BLaER1 (cell line): ENCODE data around the gene SPON1.
"Not testable (repeated sequence)": the region's sequence is repeated elsewhere in the genome, so short reads cannot be mapped to it uniquely, and the experiment has no call there.

Source experiments
- H3K27ac ChIP-seq: shearing (Covaris generic); formaldehyde crosslinking; 2 replicates; pipeline ENCODE4 v1.8.1; 2022
- H3K27me3 ChIP-seq: shearing (Covaris generic); formaldehyde crosslinking; 2 replicates; pipeline ENCODE4 v1.8.1; 2022
- H3K36me3 ChIP-seq: shearing (Covaris generic); formaldehyde crosslinking; 2 replicates; pipeline ENCODE4 v1.8.1; 2022
- H3K4me1 ChIP-seq: shearing (Covaris generic); formaldehyde crosslinking; 2 replicates; pipeline ENCODE4 v1.8.1; 2022
- H3K4me2 ChIP-seq: shearing (Covaris generic); formaldehyde crosslinking; 2 replicates; pipeline ENCODE4 v1.8.1; 2022
- H3K4me3 ChIP-seq: shearing (Covaris generic); formaldehyde crosslinking; 2 replicates; pipeline ENCODE4 v1.8.1; 2022
- H3K9ac ChIP-seq: shearing (Covaris generic); formaldehyde crosslinking; 2 replicates; pipeline ENCODE4 v1.8.1; 2022
- H3K9me3 ChIP-seq: shearing (Covaris generic); formaldehyde crosslinking; 2 replicates; pipeline ENCODE4 v1.8.1; 2022
- H4K20me1 ChIP-seq: shearing (Covaris generic); formaldehyde crosslinking; 2 replicates; pipeline ENCODE4 v1.8.1; 2022
- Cebpa-rat ChIP-seq: shearing (Covaris generic); IDR thresholded peaks from 2 replicates; pipeline ENCODE4 v1.8.1; 2022

Gene SPON1

DNA sequence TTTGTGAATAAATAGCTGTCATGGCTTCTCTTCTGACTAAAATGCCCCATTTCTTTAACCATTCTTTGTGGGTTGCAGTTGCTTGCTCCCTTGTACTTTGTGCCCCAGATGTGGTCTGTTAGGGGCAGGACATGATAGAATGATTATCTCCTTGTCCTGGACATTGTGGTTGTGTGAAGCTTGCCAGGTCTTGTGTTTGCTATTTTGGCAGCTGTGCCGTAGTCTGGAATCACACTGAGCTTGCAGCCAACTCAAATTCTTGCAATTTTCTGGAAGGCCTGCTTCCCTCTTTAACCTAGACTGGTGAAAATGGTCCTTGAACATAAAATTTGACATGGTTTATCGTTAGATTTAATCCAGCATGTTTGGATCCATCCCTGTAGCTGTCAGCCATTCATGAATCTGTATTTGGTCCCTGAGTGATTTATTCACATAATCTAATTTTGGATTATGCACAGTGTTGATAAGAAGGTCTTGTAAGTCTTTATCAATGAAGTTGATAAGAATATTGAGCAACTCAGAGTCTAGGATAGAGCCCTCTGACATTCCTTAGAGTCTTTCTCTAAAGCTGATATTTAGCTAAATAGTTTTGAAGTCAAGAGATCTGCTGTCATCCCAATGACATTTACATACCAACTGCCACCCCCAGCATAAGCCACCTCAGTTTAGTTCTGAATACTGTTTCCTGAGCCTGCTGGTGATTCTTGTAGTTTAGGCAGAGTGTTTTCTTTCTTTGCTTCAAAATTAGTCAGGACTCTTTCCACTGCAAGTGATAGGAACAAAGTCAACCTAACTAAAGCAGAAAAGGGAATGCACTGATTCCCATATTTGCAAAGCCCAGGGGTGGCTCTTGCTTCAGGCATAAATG, 9.8 kb downstream of the SPON1 start:
- H3K4me1 ChIP-seq, result no peaks in the 10 kb centered on the region
- H3K9me3 ChIP-seq, result no peaks in the 10 kb centered on the region
- H3K9ac ChIP-seq, result no peak overlapping the region
- H3K4me3 ChIP-seq, result no peak overlapping the region
- H4K20me1 ChIP-seq, result no peaks in the 10 kb centered on the region
- no peak for TF ChIP-seq Cebpa-rat
- H3K36me3 ChIP-seq, result no peaks in the 10 kb centered on the region
- no peak overlapping the region for H3K4me2 ChIP-seq
- no peak overlapping the region for H3K27ac ChIP-seq
- H3K27me3 ChIP-seq, result no peaks in the 10 kb centered on the region

GRCh38 chr11:13972944-13973343, 10.4 kb downstream of the SPON1 start:
- Histone ChIP-seq H4K20me1 (no peaks in the 10 kb centered on the region), H3K4me1 (no peaks in the 10 kb centered on the region)

GRCh38 chr11:13974631-13975030, 12.1 kb downstream of the SPON1 start:
- Histone ChIP-seq H3K4me1 (no peaks in the 10 kb centered on the region), H4K20me1 (no peaks in the 10 kb centered on the region), H3K36me3 (no peaks in the 10 kb centered on the region), H3K4me2 (no peak overlapping the region), H3K27ac (no peak overlapping the region), H3K27me3 (no peaks in the 10 kb centered on the region), H3K9me3 (no peaks in the 10 kb centered on the region), H3K4me3 (no peak overlapping the region), H3K9ac (no peak overlapping the region)
- TF ChIP-seq Cebpa-rat, result no peak

More at GRCh38 chr11:13972944-13973343, 10.4 kb downstream of the SPON1 start:
- no peak overlapping the region for H3K27ac ChIP-seq
- H3K4me3 ChIP-seq, result no peak overlapping the region
- H3K9me3 ChIP-seq, result no peaks in the 10 kb centered on the region
- no peak overlapping the region for H3K4me2 ChIP-seq
- H3K36me3 ChIP-seq, result no peaks in the 10 kb centered on the region
- no peak overlapping the region for H3K9ac ChIP-seq
- H3K27me3 ChIP-seq, result no peaks in the 10 kb centered on the region
- TF ChIP-seq Cebpa-rat, result no peak

DNA sequence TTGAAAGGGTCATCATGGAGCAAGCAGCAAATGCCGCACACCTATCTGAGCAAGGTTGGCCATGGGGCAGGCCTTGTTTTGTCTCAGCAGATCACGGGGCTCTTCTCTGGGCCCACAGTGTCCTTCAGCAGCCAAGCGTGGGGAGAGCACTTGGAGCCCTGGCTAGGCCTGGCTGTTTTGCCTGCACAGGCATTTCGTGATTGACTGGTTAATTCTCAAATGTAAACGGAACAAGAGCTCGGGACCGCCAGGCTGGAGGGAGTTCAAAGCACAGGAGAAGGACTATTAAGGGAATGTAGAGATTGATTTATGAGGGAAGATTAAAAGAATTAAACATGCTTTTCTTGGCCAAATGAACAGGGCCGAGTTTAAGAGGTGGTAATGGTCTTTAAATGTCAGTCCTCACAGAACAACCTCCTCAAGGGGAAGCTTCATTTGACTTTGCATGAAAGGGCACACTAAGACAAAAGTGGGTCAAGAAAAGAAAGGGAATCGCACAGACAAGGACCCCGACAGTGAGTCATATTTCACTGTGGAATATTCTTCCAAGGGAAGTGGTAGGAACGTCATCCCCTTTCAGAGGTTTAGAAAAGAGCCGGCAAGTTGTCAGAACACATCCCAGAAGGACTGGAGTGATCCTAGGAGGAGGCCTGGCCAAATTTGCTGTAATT, 20.7 kb downstream of the SPON1 start:
- H3K27ac ChIP-seq, result no peak overlapping the region
- no peak for TF ChIP-seq Cebpa-rat
- H3K9ac ChIP-seq, result no peak overlapping the region

DNA sequence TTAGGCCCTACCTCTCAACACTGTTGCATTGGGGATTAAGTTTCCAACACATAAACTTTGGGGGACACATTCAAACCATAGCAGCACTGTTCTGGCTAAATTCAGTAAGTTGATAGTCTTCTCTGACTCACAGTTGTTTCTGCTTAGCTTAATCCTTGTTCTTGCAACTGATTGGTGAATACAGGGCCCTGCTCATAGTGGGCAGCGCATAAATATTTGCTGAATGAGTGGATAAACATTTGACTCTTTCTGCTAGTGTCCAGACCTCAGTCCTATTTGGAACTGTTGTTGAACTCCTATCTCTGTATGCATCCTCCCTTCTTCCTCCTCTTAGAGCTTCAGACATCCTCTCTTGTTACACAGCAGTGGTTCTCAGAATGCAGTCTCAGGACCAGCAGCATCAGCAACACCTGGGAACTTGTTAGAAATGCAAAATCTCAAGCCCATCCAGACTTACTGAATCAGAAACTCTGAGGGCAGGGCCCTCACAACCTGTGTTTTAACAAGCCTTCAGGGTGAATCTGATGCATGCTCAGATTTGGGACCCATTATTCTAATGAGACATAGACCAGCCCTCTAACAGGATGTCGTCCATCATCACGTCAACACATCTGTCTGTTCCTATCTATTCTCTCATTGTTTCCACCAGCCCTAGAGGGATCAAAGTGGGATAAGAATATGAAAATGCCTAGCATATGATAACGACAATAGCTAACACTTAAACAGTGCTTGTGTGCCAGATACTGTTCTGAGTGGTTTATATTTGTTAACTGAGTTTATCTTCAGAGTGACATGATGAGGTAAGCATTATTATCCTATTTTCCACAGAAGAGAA, 22.3 kb downstream of the SPON1 start:
- no peak overlapping the region for H3K4me2 ChIP-seq
- H3K4me3 ChIP-seq, result no peak overlapping the region
- H3K9me3 ChIP-seq, result no peaks in the 10 kb centered on the region
- no peak overlapping the region for H3K27ac ChIP-seq
- no peak for TF ChIP-seq Cebpa-rat
- H3K36me3 ChIP-seq, result no peaks in the 10 kb centered on the region
- H4K20me1 ChIP-seq, result no peaks in the 10 kb centered on the region
- no peak overlapping the region for H3K9ac ChIP-seq
- H3K4me1 ChIP-seq, result no peaks in the 10 kb centered on the region
- H3K27me3 ChIP-seq, result no peaks in the 10 kb centered on the region

More for the DNA sequence above, 20.7 kb downstream of the SPON1 start:
- no peaks in the 10 kb centered on the region for H3K27me3 ChIP-seq
- H3K4me2 ChIP-seq, result no peak overlapping the region
- no peaks in the 10 kb centered on the region for H3K9me3 ChIP-seq
- no peak overlapping the region for H3K4me3 ChIP-seq
- no peaks in the 10 kb centered on the region for H3K4me1 ChIP-seq
- no peaks in the 10 kb centered on the region for H4K20me1 ChIP-seq
- no peaks in the 10 kb centered on the region for H3K36me3 ChIP-seq

- not testable (repeated sequence) for H3K27ac ChIP-seq, H3K9ac ChIP-seq, H3K4me2 ChIP-seq, H4K20me1 ChIP-seq, H3K36me3 ChIP-seq, H3K9me3 ChIP-seq, H3K4me3 ChIP-seq, H3K27me3 ChIP-seq, H3K4me1 ChIP-seq
Measured at GRCh38 chr11:13986695-13987094, 24.2 kb downstream of the SPON1 start.

- not testable (repeated sequence) for H3K27me3 ChIP-seq, H3K4me1 ChIP-seq, H3K9ac ChIP-seq, H4K20me1 ChIP-seq, H3K9me3 ChIP-seq, H3K4me2 ChIP-seq, H3K4me3 ChIP-seq, H3K36me3 ChIP-seq, H3K27ac ChIP-seq
Measured at GRCh38 chr11:13992158-13992856, 29.8 kb downstream of the SPON1 start.

GRCh38 chr11:13993096-13993765, 30.7 kb downstream of the SPON1 start:
- Histone ChIP-seq H3K9ac (no peak overlapping the region), H3K4me2 (no peak overlapping the region), H4K20me1 (no peaks in the 10 kb centered on the region), H3K36me3 (no peaks in the 10 kb centered on the region), H3K4me1 (no peaks in the 10 kb centered on the region), H3K9me3 (no peaks in the 10 kb centered on the region), H3K27me3 (no peaks in the 10 kb centered on the region), H3K4me3 (no peak overlapping the region), H3K27ac (no peak overlapping the region)
- no peak for TF ChIP-seq Cebpa-rat

GRCh38 chr11:13997881-13998280, 35.4 kb downstream of the SPON1 start:
- no peak for TF ChIP-seq Cebpa-rat
- no peaks in the 10 kb centered on the region for H3K36me3 ChIP-seq
- H3K9me3 ChIP-seq, result peaks cover 8% of the 10 kb centered on the region; the same call in 1 of the 2 replicates
- H3K27ac ChIP-seq, result no peak overlapping the region
- H3K27me3 ChIP-seq, result no peaks in the 10 kb centered on the region
- no peak overlapping the region for H3K4me3 ChIP-seq
- no peak overlapping the region for H3K9ac ChIP-seq
- H3K4me2 ChIP-seq, result no peak overlapping the region
- H3K4me1 ChIP-seq, result no peaks in the 10 kb centered on the region
- H4K20me1 ChIP-seq, result no peaks in the 10 kb centered on the region
